H1 (cell line): Measurements from ENCODE around the gene PPARD. TPM values are rescaled to one million over a fixed set of nuclear protein-coding genes. Genes with fewer than 3 reads are reported as not detected.

Source experiments
- CTCF ChIA-PET: fragments of 300-600 bp; sonication (Branson Sonifier 250); formaldehyde crosslinking; loops from one replicate; lab custom pipeline; 2021; ENCODE audit not compliant: partially characterized antibody; lab: Charles Lee
- POLR2A ChIA-PET: fragments of 300-600 bp; sonication (Branson Sonifier 250); formaldehyde crosslinking; loops from one replicate; lab custom pipeline; 2021; ENCODE audit warnings: inconsistent platforms; ENCODE audit not compliant: partially characterized antibody; lab: Charles Lee
- DNase-seq, 2 experiments: peaks; one replicate each; pipeline versions ENCODE4 v3.0.0 to v3.0.0-alpha.2; 2010 to 2022; ENCODE audit warnings: low spot score in 2 of 2, low read depth in 1 of 2, mixed read lengths in 1 of 2
- FAIRE-seq: peaks from 2 replicates; lab custom pipeline; 2011; peaks lifted over from hg19 to GRCh38; lab: Jason Lieb, UNC
- H2AFZ ChIP-seq: 2 replicates; pipeline ENCODE4 v1.8.1; 2012; ENCODE audit warnings: low read length, inconsistent platforms
- H2AK5ac ChIP-seq: 2 replicates; pipeline ENCODE4 v1.6.1; 2013; ENCODE audit warnings: low read depth, low read length
- H2BK120ac ChIP-seq: replicated peaks from 2 replicates; pipeline ENCODE3; 2013; ENCODE audit warnings: low read depth, low read length, inconsistent platforms
- H2BK12ac ChIP-seq: 2 replicates; pipeline ENCODE4 v1.6.1; 2013; ENCODE audit warnings: low read depth, low read length
- H2BK15ac ChIP-seq: 2 replicates; pipeline ENCODE4 v1.6.1; 2013; ENCODE audit warnings: low read length
- H2BK20ac ChIP-seq: 2 replicates; pipeline ENCODE4 v1.6.1; 2013; ENCODE audit warnings: low read length
- H2BK5ac ChIP-seq: 2 replicates; pipeline ENCODE4 v1.6.1; 2013; ENCODE audit warnings: low read depth, low read length
- H3K14ac ChIP-seq: 2 replicates; pipeline ENCODE4 v1.6.1; 2013; ENCODE audit warnings: inconsistent platforms; ENCODE audit not compliant: insufficient read length
- H3K18ac ChIP-seq: 2 replicates; pipeline ENCODE4 v1.6.1; 2013; ENCODE audit warnings: low read length; ENCODE audit errors: extremely low read depth
- H3K23ac ChIP-seq: 2 replicates; pipeline ENCODE4 v1.6.1; 2013; ENCODE audit warnings: inconsistent platforms; ENCODE audit not compliant: insufficient read length
- H3K23me2 ChIP-seq: 2 replicates; pipeline ENCODE4 v1.6.1; 2013; ENCODE audit warnings: low read depth, low read length
- H3K27ac ChIP-seq: 2 replicates; pipeline ENCODE4 v1.6.1; 2011; ENCODE audit warnings: low read depth, low read length, inconsistent platforms
- H3K27me3 ChIP-seq, 4 experiments: replicated peaks in 1 of 4; 1 replicate in 1 of 4; 2 replicates in 3 of 4; pipeline versions ENCODE4 v1.6.1 to v1.8.1; 2011 to 2013; ENCODE audit warnings: low read length in 3 of 4, mild to moderate bottlenecking in 3 of 4, inconsistent platforms in 2 of 4, mixed read lengths in 2 of 4, moderate library complexity in 1 of 4; ENCODE audit not compliant: control insufficient read depth in 3 of 4, insufficient read depth in 3 of 4; ENCODE audit errors: extremely low read depth in 1 of 4
- H3K36me3 ChIP-seq, 4 experiments: 2 replicates each; pipeline versions ENCODE4 v1.6.1 to v1.8.1; 2011 to 2013; ENCODE audit warnings: mild to moderate bottlenecking in 4 of 4, low read length in 3 of 4, moderate library complexity in 2 of 4, control low read depth in 1 of 4, inconsistent platforms in 1 of 4; ENCODE audit not compliant: insufficient read depth in 4 of 4, control insufficient read depth in 2 of 4
- H3K4ac ChIP-seq: replicated peaks from 2 replicates; pipeline ENCODE3; 2013; ENCODE audit warnings: low read length, low read depth, mixed read lengths, inconsistent platforms; ENCODE audit not compliant: insufficient read length
- H3K4me1 ChIP-seq, 4 experiments: replicated peaks in 1 of 4; 1 replicate in 1 of 4; 2 replicates in 3 of 4; pipeline versions ENCODE4 v1.6.1 to v1.8.1; 2011 to 2013; ENCODE audit warnings: low read length in 3 of 4, inconsistent platforms in 2 of 4, mixed read lengths in 1 of 4; ENCODE audit not compliant: insufficient read depth in 4 of 4, control insufficient read depth in 3 of 4
- H3K4me2 ChIP-seq, 2 experiments: 2 replicates each; pipeline versions ENCODE4 v1.6.1 to v1.8.1; 2011 to 2013; ENCODE audit warnings: low read depth in 2 of 2, low read length in 2 of 2, control low read depth in 1 of 2, inconsistent platforms in 1 of 2, mild to moderate bottlenecking in 1 of 2; ENCODE audit not compliant: insufficient read depth in 1 of 2
- H3K4me3 ChIP-seq, 4 experiments: fragments of 200-600, 300-600 bp in 1 of 4; sonication (generic), shearing (Covaris generic), sonication (Bioruptor Twin) in 1 of 4; 2 replicates each; pipeline versions ENCODE4 v1.5.1 to v1.8.1; 2011 to 2016; ENCODE audit warnings: low read length in 4 of 4, low read depth in 3 of 4, control low read depth in 2 of 4, inconsistent platforms in 2 of 4, mild to moderate bottlenecking in 2 of 4, mixed read lengths in 1 of 4, moderate library complexity in 1 of 4; ENCODE audit not compliant: insufficient read depth in 2 of 4; ENCODE audit errors: extremely low read depth in 1 of 4
- H3K56ac ChIP-seq: replicated peaks from 2 replicates; pipeline ENCODE3; 2013; ENCODE audit warnings: low read depth, mild to moderate bottlenecking, mixed read lengths, low read length, inconsistent platforms; ENCODE audit not compliant: insufficient read length
- H3K79me1 ChIP-seq: 2 replicates; pipeline ENCODE4 v1.6.1; 2013; ENCODE audit warnings: low read depth, low read length, control low read depth
- H3K79me2 ChIP-seq, 2 experiments: 2 replicates each; pipeline versions ENCODE4 v1.6.1 to v1.8.1; 2012 to 2013; ENCODE audit warnings: low read length in 2 of 2, mild to moderate bottlenecking in 2 of 2, inconsistent platforms in 1 of 2; ENCODE audit not compliant: insufficient read depth in 2 of 2, control insufficient read depth in 1 of 2
- H3K9ac ChIP-seq, 4 experiments: replicated peaks in 1 of 4; 1 replicate in 1 of 4; 2 replicates in 3 of 4; pipeline versions ENCODE4 v1.6.1 to v1.8.1; 2011 to 2013; ENCODE audit warnings: low read depth in 3 of 4, low read length in 3 of 4, control low read depth in 2 of 4, mild to moderate bottlenecking in 2 of 4, moderate library complexity in 2 of 4, inconsistent platforms in 1 of 4; ENCODE audit errors: extremely low read depth in 1 of 4
- H3K9me3 ChIP-seq, 2 experiments: 2 replicates each; pipeline versions ENCODE4 v1.6.1 to v1.8.1; 2012 to 2013; ENCODE audit warnings: mild to moderate bottlenecking in 2 of 2, moderate library complexity in 2 of 2, control low read depth in 1 of 2, inconsistent platforms in 1 of 2, low read depth in 1 of 2, low read length in 1 of 2, mixed read lengths in 1 of 2; ENCODE audit not compliant: insufficient read depth in 2 of 2
- H4K20me1 ChIP-seq, 2 experiments: replicated peaks in 1 of 2; 2 replicates each; pipeline versions ENCODE3 to v1.8.1; 2011 to 2013; ENCODE audit warnings: inconsistent platforms in 2 of 2, low read length in 2 of 2, mild to moderate bottlenecking in 1 of 2; ENCODE audit not compliant: insufficient read depth in 2 of 2, control insufficient read depth in 1 of 2
- H4K5ac ChIP-seq: 2 replicates; pipeline ENCODE4 v1.6.1; 2013; ENCODE audit warnings: low read length, low read depth, mixed read lengths, inconsistent platforms; ENCODE audit not compliant: insufficient read length
- H4K8ac ChIP-seq: 2 replicates; pipeline ENCODE4 v1.8.0; 2013; ENCODE audit warnings: mild to moderate bottlenecking, moderate library complexity, low read length, inconsistent platforms; ENCODE audit not compliant: insufficient read depth; ENCODE audit errors: extremely low read depth
- H4K91ac ChIP-seq: replicated peaks from 2 replicates; pipeline ENCODE3; 2013; ENCODE audit warnings: low read length, mixed read lengths, inconsistent platforms; ENCODE audit not compliant: insufficient read length
- CEBPB ChIP-seq: IDR thresholded peaks from 2 replicates; pipeline ENCODE4 v1.6.1; 2012; ENCODE audit warnings: low read depth, low read length
- EP300 ChIP-seq, 2 experiments: IDR thresholded peaks; 1 replicate in 1 of 2; 2 replicates in 1 of 2; pipeline ENCODE4 v1.6.1; 2011 to 2012; ENCODE audit warnings: low read depth in 2 of 2, low read length in 2 of 2, mild to moderate bottlenecking in 2 of 2, borderline replicate concordance in 1 of 2, inconsistent platforms in 1 of 2, moderate library complexity in 1 of 2
- GABPA ChIP-seq: IDR thresholded peaks from 2 replicates; pipeline ENCODE4 v1.6.1; 2011; ENCODE audit warnings: mild to moderate bottlenecking, low read length, moderate library complexity, borderline replicate concordance; ENCODE audit not compliant: insufficient read depth
- POLR2AphosphoS5 ChIP-seq: IDR thresholded peaks from 2 replicates; pipeline ENCODE4 v1.6.1; 2011; ENCODE audit warnings: low read depth, low read length
- RAD21 ChIP-seq, 2 experiments: IDR thresholded peaks in 1 of 2; conservative IDR thresholded peaks in 1 of 2; 2 replicates each; pipeline ENCODE4 v1.6.1; 2011; ENCODE audit warnings: low read depth in 2 of 2, low read length in 2 of 2, improper control_type of control experiment in 1 of 2, inconsistent platforms in 1 of 2, mild to moderate bottlenecking in 1 of 2, moderate library complexity in 1 of 2
- WGBS, 2 experiments: shearing (Covaris generic) in 1 of 2; methylation state at CpG; one replicate each; pipeline versions ENCODE4 v1.1.6 to v1.1.7; 2013 to 2015; ENCODE audit warnings: low lambda C conversion rate in 2 of 2, mixed read lengths in 2 of 2, inconsistent platforms in 1 of 2, low coverage in 1 of 2, missing lambda C conversion rate in 1 of 2; ENCODE audit not compliant: insufficient replicate concordance in 2 of 2, insufficient coverage in 1 of 2, insufficient read length in 1 of 2; ENCODE audit errors: extremely low coverage in 1 of 2, missing lambda C conversion rate in 1 of 2; 5-methylcytosine and 5-hydroxymethylcytosine counted together
- polyA plus RNA-seq, 7 experiments: library from polyadenylated mRNA; depleted of rRNA in 3 of 7; stranded (reverse) in 5 of 7; unstranded in 2 of 7; fragments of >200 nt in 5 of 7; fragments of 200-250 nt in 2 of 7; gene quantifications; 1 replicate in 5 of 7; 2 replicates in 1 of 7; 4 replicates in 1 of 7; pipeline versions ENCODE4 v1.2.1 to v1.2.3, GENCODE V29; 2011 to 2013; ENCODE audit warnings: missing spikeins in 2 of 7, mixed read lengths in 2 of 7
- total RNA-seq: library from RNA; stranded (reverse); fragmentation: NEBNext Ultra II Directional; extraction: Animal tissue kit (Norgen Biotek cat#: 25700); gene quantifications from 2 replicates; pipeline ENCODE4 v1.2.1, GENCODE V29; 2021

Gene PPARD
- total and polyA plus RNA-seq, 2 of the 8 experiments (the other 6 are each of a cell fraction or from before 2014, with no cell fraction given) = 14.6 to 14.9 TPM

GRCh38 chr6:35365594-35366203 is 23.3 kb downstream of the PPARD start:
- Histone ChIP-seq H2AFZ (no peak overlapping the region), H2AK5ac (no peak overlapping the region), H4K5ac (no peak overlapping the region), H3K27ac (no peak overlapping the region), H2BK20ac (no peak overlapping the region), H2BK12ac (no peak overlapping the region), H3K23ac (no peak overlapping the region), H4K91ac (no peak overlapping the region), H4K20me1 (no peaks in the 10 kb centered on the region), H3K9ac (no peak overlapping the region), H3K56ac (no peak overlapping the region), H3K27me3 (no peaks in the 10 kb centered on the region), H3K4me3 (no peak overlapping the region), H3K4me2 (no peak overlapping the region), H2BK5ac (no peak overlapping the region), H2BK15ac (no peak overlapping the region), H3K14ac (no peak overlapping the region), H3K36me3 (no peaks in the 10 kb centered on the region), H3K4me1 (peaks cover 0 to 7% (median 5%) of the 10 kb centered on the region in 4 experiments; a peak in 6 of 7 replicates), H3K79me1 (no peaks in the 10 kb centered on the region; the same call in 1 of the 2 replicates), H3K9me3 (no peaks in the 10 kb centered on the region), H3K4ac (no peak overlapping the region), H4K8ac (no peak overlapping the region), H3K23me2 (0 out of 2 replicates have a peak, but pooled peaks cover 2% of the 10 kb centered on the region), H3K79me2 (peaks cover 0 to 6% of the 10 kb centered on the region in 2 experiments; a peak in 1 of 4 replicates), H2BK120ac (no peak overlapping the region), H3K18ac (no peak overlapping the region)
- TF ChIP-seq CEBPB (no peak), POLR2AphosphoS5 (no peak), EP300 (IDR thresholded peaks at IDR 0.05; ENCODE audit: borderline replicate concordance in 1 of 2, low read depth in 2 of 2, low read length in 2 of 2) (no peak), GABPA (no peak), RAD21 (IDR thresholded peaks at IDR 0.05 in 1 of 2, conservative IDR thresholded peaks at IDR 0.05 in 1 of 2; ENCODE audit: low read depth in 2 of 2, low read length in 2 of 2) (no peak)
- WGBS, 2 experiments = 96% methylated on average over 6 of the region's 6 CpGs; no CpG with 5 or more reads in 1 of the 2 experiments
- CTCF ChIA-PET = interaction anchor here (0.9 to 1.0 kb wide), 2 partner anchors 12 to 13 kb away, joined by 3 to 4 read pairs; no protein-coding TSS in a partner anchor
- DNase-seq (no peak), FAIRE-seq (no peak)
- POLR2A ChIA-PET = interaction anchor here (1.0 kb wide), 1 partner anchor 16 kb away, joined by 3 read pairs; no protein-coding TSS in a partner anchor
